HG03439 (cell line): ENCODE measurements around the gene GPR156.
"Not testable (repeated sequence)": the region's sequence is repeated elsewhere in the genome, so short reads cannot be mapped to it uniquely, and the experiment has no call there.

Source experiments
- ATAC-seq: cut with Tn5 transposase; IDR thresholded peaks from one replicate; pipeline ENCODE4 v1.9.1; 2021; ENCODE audit warnings: mild to moderate bottlenecking, moderate library complexity; ENCODE audit not compliant: unreplicated experiment

The GPR156 gene

DNA sequence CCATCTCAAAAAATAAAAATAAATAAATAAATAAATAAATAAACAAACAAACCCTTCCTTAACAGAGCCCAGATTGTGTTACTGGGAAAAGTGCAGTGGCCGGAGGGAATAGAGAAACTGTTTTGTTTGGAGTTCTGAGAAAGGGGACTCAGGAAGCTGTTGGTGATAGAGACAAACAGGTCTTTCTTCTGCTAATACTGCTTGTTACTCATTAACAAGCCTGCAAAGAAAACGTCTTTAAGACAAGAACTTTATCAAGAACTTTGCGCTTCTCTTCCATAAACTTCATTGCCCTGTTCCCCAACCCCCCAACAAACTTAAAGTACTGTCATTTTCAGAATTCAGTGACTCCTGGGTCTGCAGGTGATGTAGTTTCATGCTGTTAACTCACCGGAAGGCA, 122.0 kb downstream of the GPR156 start:
- ATAC-seq, result no peak

GRCh38 chr3:120162400-120162799, 122.6 kb downstream of the GPR156 start:
- ATAC-seq, result no peak

DNA sequence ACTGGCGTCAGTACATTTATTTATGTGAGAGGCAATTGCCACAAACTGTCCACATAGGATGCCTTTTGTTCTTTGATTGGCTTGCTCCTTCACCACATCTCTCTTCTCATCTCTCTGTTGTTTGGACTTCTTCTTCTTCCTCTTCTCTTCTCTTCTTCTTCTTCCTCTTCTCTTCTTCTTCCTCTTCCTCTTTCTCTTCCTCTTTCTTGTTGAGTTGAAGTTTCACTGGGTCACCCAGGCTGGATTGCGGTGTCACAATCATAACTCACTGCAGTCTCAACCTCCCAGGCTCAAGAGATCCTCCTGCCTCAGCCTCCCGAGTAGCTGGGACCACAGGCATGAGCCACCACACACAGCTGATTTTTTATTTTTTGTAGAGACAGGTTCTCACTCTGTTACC, 123.1 kb downstream of the GPR156 start:
- ATAC-seq, result no peak

GRCh38 chr3:120160050-120160449, 125.0 kb downstream of the GPR156 start:
- ATAC-seq, result no peak

- ATAC-seq, result no peak
Measured at GRCh38 chr3:120157681-120158080, 127.3 kb downstream of the GPR156 start.

GRCh38 chr3:120157113-120157512, 127.9 kb downstream of the GPR156 start:
- ATAC-seq, result no peak

- ATAC-seq, result no peak
Measured at GRCh38 chr3:120156699-120157098, 128.3 kb downstream of the GPR156 start.

GRCh38 chr3:120155694-120156093, 129.3 kb downstream of the GPR156 start:
- not testable (repeated sequence) for ATAC-seq

DNA sequence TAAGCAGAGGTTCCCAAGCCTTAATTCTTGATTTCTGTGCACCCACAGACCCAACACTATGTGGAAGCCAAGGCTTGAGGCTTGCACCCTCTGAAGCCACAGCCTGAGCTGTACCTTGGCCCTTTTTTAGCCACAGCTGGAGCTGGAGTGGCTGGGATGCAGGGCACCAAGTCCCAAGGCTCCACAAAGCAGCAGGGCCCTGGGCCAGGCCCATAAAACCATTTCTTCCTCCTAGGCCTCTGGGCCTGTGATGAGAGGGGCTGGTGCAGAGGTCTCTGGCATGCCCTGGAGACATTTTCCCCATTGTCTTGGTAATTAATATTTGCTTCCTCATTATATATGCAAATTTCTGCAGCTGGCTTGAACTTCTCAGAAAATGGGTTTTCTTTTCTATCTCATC, 129.9 kb downstream of the GPR156 start:
- no peak for ATAC-seq

GRCh38 chr3:120153294-120153693, 131.7 kb downstream of the GPR156 start:
- no peak for ATAC-seq

DNA sequence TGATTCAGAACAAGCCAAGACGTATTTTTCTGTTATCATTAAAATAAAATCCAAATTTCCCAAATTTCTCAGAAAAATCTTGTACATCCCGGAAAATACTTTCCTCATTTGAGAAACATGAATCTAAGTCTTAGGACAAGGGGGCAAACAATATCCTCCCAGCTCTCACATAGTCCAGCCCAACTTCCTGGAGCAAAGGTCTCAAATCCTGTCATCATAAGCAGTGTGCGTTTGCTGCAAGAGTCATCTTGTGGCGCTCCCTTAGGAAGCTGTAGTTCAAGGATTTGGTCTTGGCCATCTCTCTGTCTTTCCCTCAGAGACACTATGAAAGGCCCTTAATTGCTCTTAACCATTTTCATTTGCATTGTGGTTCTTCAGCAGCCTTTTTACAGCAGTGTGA, 133.2 kb downstream of the GPR156 start:
- no peak for ATAC-seq

DNA sequence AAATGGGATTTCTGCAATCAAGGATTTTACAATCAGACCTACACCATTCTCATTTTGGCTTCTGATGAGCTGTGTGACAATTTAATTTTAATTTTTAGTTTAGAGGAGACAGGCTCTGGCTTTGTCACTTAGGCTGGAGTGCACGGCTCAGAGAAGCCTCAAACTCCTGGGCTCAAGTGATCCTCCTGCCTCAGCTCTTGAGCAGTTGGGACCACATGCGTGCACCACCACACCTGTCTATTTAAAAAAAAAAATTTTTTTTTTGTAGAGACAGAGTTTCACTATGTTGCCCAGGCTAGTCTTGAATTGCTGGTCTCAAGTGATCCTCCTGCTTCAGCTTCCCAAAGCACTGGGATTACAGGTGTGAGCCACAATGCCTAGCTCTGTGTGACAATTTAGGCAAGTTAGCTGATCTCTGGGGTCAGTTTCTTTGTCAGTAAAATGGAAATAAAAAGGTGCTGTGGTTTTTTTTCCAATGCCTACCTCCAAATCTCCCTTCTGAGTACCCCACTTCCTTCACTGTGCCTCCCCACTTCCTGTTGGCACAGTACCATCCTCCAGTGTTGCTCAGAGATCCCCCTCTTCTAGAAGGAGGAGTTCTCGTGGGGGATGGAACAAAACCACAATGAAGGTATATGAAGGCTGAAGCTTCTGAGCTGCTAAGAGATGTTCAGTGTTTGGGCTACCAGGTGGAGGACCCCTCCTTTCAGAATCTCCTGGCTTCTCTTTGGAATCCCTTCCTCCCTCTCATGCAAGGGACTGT, 136.7 kb downstream of the GPR156 start:
- ATAC-seq, result no peak

DNA sequence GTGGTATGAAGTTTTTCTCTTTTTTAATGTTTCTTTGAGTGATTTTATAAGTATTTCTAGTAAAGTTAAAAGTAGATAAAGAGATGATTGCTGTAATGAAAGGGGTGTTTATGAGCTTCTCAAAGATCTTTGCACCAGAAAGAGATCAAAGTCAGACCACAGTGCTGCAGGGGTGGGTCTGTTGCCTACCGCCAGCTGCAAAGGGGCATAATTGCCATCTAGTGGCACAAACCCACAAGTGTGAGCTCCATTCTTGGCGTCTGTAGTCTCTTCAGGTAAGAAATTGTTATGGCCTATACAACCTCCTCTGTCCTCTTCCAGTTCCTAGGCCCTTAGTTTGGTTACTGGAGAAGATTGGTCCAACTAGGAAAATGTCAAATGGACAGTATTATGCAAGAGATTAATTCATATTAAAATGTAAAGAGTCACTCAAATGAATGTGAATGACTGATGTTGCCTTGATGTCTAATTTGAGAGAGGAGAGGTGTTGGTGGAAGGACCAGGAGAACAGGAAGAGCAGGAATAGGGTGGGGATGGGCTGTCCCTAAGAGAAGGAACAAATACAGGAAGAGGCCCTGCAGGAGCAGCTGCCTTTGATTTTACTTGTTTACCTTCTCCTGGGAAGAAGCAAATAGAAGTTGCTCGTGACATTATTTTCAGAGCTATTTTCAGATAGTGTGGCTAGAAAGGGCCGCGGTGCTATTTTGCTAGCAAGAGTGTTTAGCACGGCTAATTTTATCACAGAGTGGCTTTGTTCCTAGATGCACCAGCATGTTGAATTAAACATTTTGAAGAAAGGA, 137.8 kb downstream of the GPR156 start:
- no peak for ATAC-seq

DNA sequence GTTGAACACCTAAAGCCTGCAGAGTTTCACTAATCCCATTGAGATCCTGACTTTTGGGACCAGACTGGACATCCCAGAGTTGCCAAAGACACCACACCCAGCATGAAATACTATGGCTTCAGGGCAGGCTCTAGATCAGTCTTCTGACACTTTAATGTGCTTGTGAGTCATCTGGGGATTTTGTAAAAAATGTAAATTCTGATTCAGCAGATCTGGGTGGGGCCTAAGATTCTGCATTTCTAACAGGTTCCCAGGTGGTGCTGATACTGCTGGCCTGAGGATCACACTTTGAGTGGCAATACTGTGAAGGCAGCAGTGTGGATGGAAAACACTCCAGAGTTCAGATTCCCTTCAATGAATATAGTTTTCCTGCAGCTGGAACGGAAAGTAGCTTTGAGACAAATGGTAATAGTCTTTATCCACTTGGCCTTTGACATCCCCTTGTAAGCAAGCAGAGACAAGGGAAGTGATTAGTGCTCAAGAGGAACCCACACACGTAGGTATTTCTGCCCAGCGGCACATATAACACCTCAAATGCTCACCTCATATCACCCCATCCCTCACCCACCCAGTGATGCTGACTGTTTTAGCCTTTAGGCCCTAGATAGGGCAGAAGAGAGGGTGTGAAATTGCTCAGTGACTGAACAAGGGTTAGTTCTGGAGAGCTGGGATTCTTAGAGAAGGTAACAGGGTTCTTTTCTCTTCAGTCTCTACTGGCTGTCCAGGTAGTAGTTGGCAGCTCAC, 139.3 kb downstream of the GPR156 start:
- ATAC-seq, result no peak

- ATAC-seq, result no peak
Measured at GRCh38 chr3:120144267-120144666, 140.8 kb downstream of the GPR156 start.

GRCh38 chr3:120143676-120144075, 141.3 kb downstream of the GPR156 start:
- no peak for ATAC-seq

GRCh38 chr3:120142236-120142635, 142.8 kb downstream of the GPR156 start:
- no peak for ATAC-seq

GRCh38 chr3:120140098-120140742, 144.8 kb downstream of the GPR156 start:
- ATAC-seq, result no peak

- no peak for ATAC-seq
Measured at GRCh38 chr3:120139140-120139539, 145.9 kb downstream of the GPR156 start.

- ATAC-seq, result no peak
Measured at GRCh38 chr3:120137548-120137947, 147.5 kb downstream of the GPR156 start.

- no peak for ATAC-seq
Measured at GRCh38 chr3:120130656-120131055, 154.4 kb downstream of the GPR156 start.
